Measurements from ENCODE around the gene USP37.

Gene USP37

GRCh38 chr2:218474527-218474926, 93.6 kb downstream of the USP37 start:
- DNase-seq, result no peak

GRCh38 chr2:218472988-218473387, 95.2 kb downstream of the USP37 start:
- DNase-seq, result no peak

GRCh38 chr2:218471982-218472381, 96.2 kb downstream of the USP37 start:
- no peak for DNase-seq

- no peak for DNase-seq
These were observed 97.1 kb downstream of the USP37 start for GRCh38 chr2:218471036-218471435.

GRCh38 chr2:218470448-218470847, 97.7 kb downstream of the USP37 start:
- DNase-seq, result no peak

GRCh38 chr2:218465987-218466633, 102.0 kb downstream of the USP37 start:
- no peak for DNase-seq

GRCh38 chr2:218458598-218458997, 109.6 kb downstream of the USP37 start:
- DNase-seq, result no peak

- DNase-seq, result no peak
These were observed 111.3 kb downstream of the USP37 start for GRCh38 chr2:218456849-218457248.

- no peak for DNase-seq
These were observed 116.1 kb downstream of the USP37 start for GRCh38 chr2:218452079-218452478.

- DNase-seq, result no peak
These were observed 119.2 kb downstream of the USP37 start for GRCh38 chr2:218448934-218449333.

- no peak for DNase-seq
These were observed 121.1 kb downstream of the USP37 start for GRCh38 chr2:218447072-218447471.

GRCh38 chr2:218446547-218446946, 121.6 kb downstream of the USP37 start:
- DNase-seq, result no peak

GRCh38 chr2:218445602-218446001, 122.5 kb downstream of the USP37 start:
- DNase-seq, result no peak

- no peak for DNase-seq
These were observed 123.3 kb downstream of the USP37 start for GRCh38 chr2:218444692-218445357.

GRCh38 chr2:218438596-218438995, 129.6 kb downstream of the USP37 start:
- no peak for DNase-seq

- no peak for DNase-seq
These were observed 130.2 kb downstream of the USP37 start for GRCh38 chr2:218437969-218438368.

- DNase-seq, result no peak
These were observed 131.2 kb downstream of the USP37 start for GRCh38 chr2:218436992-218437391.

GRCh38 chr2:218435003-218435982, 132.9 kb downstream of the USP37 start:
- no peak for DNase-seq

GRCh38 chr2:218434456-218434855, 133.7 kb downstream of the USP37 start:
- no peak for DNase-seq

GRCh38 chr2:218432676-218433365, 135.3 kb downstream of the USP37 start:
- no peak for DNase-seq

GRCh38 chr2:218431878-218432277, 136.3 kb downstream of the USP37 start:
- DNase-seq, result no peak

GRCh38 chr2:218430721-218431120, 137.4 kb downstream of the USP37 start:
- no peak for DNase-seq

Data from midbrain (tissue), 1 donor.